MM.1S (cell line): Measurements from ENCODE around the gene FAM83E.

Experiments
- CTCF ChIP-seq: fragments of 300-600 bp; sonication (generic); IDR thresholded peaks from 2 replicates; pipeline ENCODE4 v1.5.1; 2016; ENCODE audit warnings: antibody characterized with exemption, low read length, mixed read lengths
- EZH2 ChIP-seq: fragments of 300-600 bp; sonication (generic); optimal IDR thresholded peaks from 2 replicates; pipeline ENCODE3; 2017; ENCODE audit warnings: low read depth, mild to moderate bottlenecking, antibody characterized with exemption, low read length, mixed read lengths

GRCh38 chr19:48632692-48633147 lies 17.8 kb upstream of the FAM83E start:
- no peak for TF ChIP-seq CTCF
- TF ChIP-seq EZH2, result no peak
